RWPE2 (cell line): ENCODE measurements around the gene TMPRSS2.

Source experiments
- ATAC-seq: fragments of 200-7000 bp; cut with Tn5 transposase; 3 replicates; pipeline ENCODE4 v1.9.1; 2021; ENCODE audit warnings: low read depth
- DNase-seq: peaks from one replicate; pipeline ENCODE4 v3.0.0-alpha.2; 2020; ENCODE audit warnings: low spot score
- H3K27ac ChIP-seq: fragments of 450-650 bp; 2 replicates; pipeline ENCODE4 v1.5.1; 2017; ENCODE audit warnings: mild to moderate bottlenecking; ENCODE audit not compliant: poor library complexity, severe bottlenecking
- H3K27me3 ChIP-seq: fragments of 250-450 bp; sonication (Bioruptor Pico); 2 replicates; pipeline ENCODE4 v1.5.1; 2021; ENCODE audit warnings: mild to moderate bottlenecking, moderate library complexity; ENCODE audit not compliant: insufficient read depth, poor library complexity, severe bottlenecking
- H3K36me3 ChIP-seq: fragments of 250-450 bp; sonication (Bioruptor Pico); 2 replicates; pipeline ENCODE4 v1.5.1; 2020; ENCODE audit warnings: low read depth, mild to moderate bottlenecking, moderate library complexity
- H3K4me1 ChIP-seq: fragments of 250-450 bp; sonication (Bioruptor Pico); 2 replicates; pipeline ENCODE4 v1.5.1; 2021; ENCODE audit warnings: mild to moderate bottlenecking, moderate library complexity; ENCODE audit not compliant: insufficient read depth, poor library complexity, severe bottlenecking
- H3K4me3 ChIP-seq: fragments of 250-450 bp; sonication (Bioruptor Pico); 2 replicates; pipeline ENCODE4 v1.5.1; 2021; ENCODE audit warnings: mild to moderate bottlenecking, moderate library complexity; ENCODE audit not compliant: severe bottlenecking
- H3K9me3 ChIP-seq: fragments of 250-450 bp; sonication (Bioruptor Pico); 2 replicates; pipeline ENCODE4 v1.5.1; 2021; ENCODE audit warnings: mild to moderate bottlenecking, moderate library complexity; ENCODE audit not compliant: severe bottlenecking
- CTCF ChIP-seq: fragments of 450-650 bp; IDR thresholded peaks from one replicate; pipeline ENCODE4 v1.5.1; 2017; ENCODE audit warnings: mild to moderate bottlenecking, moderate library complexity; ENCODE audit not compliant: poor library complexity, severe bottlenecking

Gene TMPRSS2

GRCh38 chr21:41536076-41536826 lies 28.3 kb upstream of the TMPRSS2 start:
- Histone ChIP-seq H3K27ac (no peak overlapping the region), H3K4me3 (no peak overlapping the region)
- no peak for DNase-seq

GRCh38 chr21:41530366-41530765 lies 22.4 kb upstream of the TMPRSS2 start:
- H3K9me3 ChIP-seq, result no peaks in the 10 kb centered on the region
- no peaks in the 10 kb centered on the region for H3K36me3 ChIP-seq
- no peaks in the 10 kb centered on the region for H3K27me3 ChIP-seq
- no peak for TF ChIP-seq CTCF
- ATAC-seq (no peak), DNase-seq (no peak)
- no peaks in the 10 kb centered on the region for H3K4me1 ChIP-seq
- H3K27ac ChIP-seq, result no peak overlapping the region
- H3K4me3 ChIP-seq, result no peak overlapping the region

More at GRCh38 chr21:41536076-41536826, 28.3 kb upstream of the TMPRSS2 start:
- H3K9me3 ChIP-seq, result no peaks in the 10 kb centered on the region
- H3K36me3 ChIP-seq, result no peaks in the 10 kb centered on the region
- peak; percentile 40; the same call in 1 of the 3 replicates for ATAC-seq
- H3K27me3 ChIP-seq, result no peaks in the 10 kb centered on the region
- H3K4me1 ChIP-seq, result no peaks in the 10 kb centered on the region
- TF ChIP-seq CTCF, result no peak

- H3K4me1 ChIP-seq, result no peaks in the 10 kb centered on the region
- no peaks in the 10 kb centered on the region for H3K9me3 ChIP-seq
- ATAC-seq, result no peak
- H3K36me3 ChIP-seq, result no peaks in the 10 kb centered on the region
- H3K27ac ChIP-seq, result no peak overlapping the region
- H3K4me3 ChIP-seq, result no peak overlapping the region
- DNase-seq, result no peak
- no peaks in the 10 kb centered on the region for H3K27me3 ChIP-seq
- TF ChIP-seq CTCF, result no peak
Measured at GRCh38 chr21:41529769-41530168, 21.8 kb upstream of the TMPRSS2 start.

GRCh38 chr21:41526478-41527087 lies 18.6 kb upstream of the TMPRSS2 start:
- ATAC-seq (no peak), DNase-seq (no peak)
- Histone ChIP-seq H3K27me3 (no peaks in the 10 kb centered on the region), H3K27ac (no peak overlapping the region), H3K9me3 (no peaks in the 10 kb centered on the region), H3K4me3 (no peak overlapping the region), H3K36me3 (no peaks in the 10 kb centered on the region), H3K4me1 (no peaks in the 10 kb centered on the region)
- TF ChIP-seq CTCF, result no peak

- TF ChIP-seq CTCF, result no peak
- ATAC-seq (no peak), DNase-seq (no peak)
- H3K9me3 ChIP-seq, result no peaks in the 10 kb centered on the region
- no peaks in the 10 kb centered on the region for H3K36me3 ChIP-seq
- H3K4me3 ChIP-seq, result no peak overlapping the region
- no peaks in the 10 kb centered on the region for H3K4me1 ChIP-seq
- H3K27me3 ChIP-seq, result no peaks in the 10 kb centered on the region
- no peak overlapping the region for H3K27ac ChIP-seq
Measured at GRCh38 chr21:41523175-41523574, 15.2 kb upstream of the TMPRSS2 start.
